Ishikawa (cell line): ENCODE results near the gene MPL.

Experiments used
- CEBPB ChIP-seq: IDR thresholded peaks from 2 replicates; pipeline ENCODE4 v1.6.1; 2012
- CREB1 ChIP-seq: IDR thresholded peaks from 2 replicates; pipeline ENCODE4 v1.6.1; 2012; ENCODE audit warnings: low read depth
- EGR1 ChIP-seq: IDR thresholded peaks from 2 replicates; pipeline ENCODE4 v1.6.1; 2012
- EP300 ChIP-seq: IDR thresholded peaks from 2 replicates; pipeline ENCODE4 v1.6.1; 2012; ENCODE audit warnings: borderline replicate concordance
- FOXM1 ChIP-seq: IDR thresholded peaks from 2 replicates; pipeline ENCODE4 v1.6.1; 2012; ENCODE audit warnings: low read depth, borderline replicate concordance
- MAX ChIP-seq: IDR thresholded peaks from 2 replicates; pipeline ENCODE4 v1.6.1; 2012
- NFIC ChIP-seq: IDR thresholded peaks from 2 replicates; pipeline ENCODE4 v1.6.1; 2012
- RAD21 ChIP-seq: IDR thresholded peaks from 2 replicates; pipeline ENCODE4 v1.6.1; 2012; ENCODE audit warnings: low read depth
- REST ChIP-seq: IDR thresholded peaks from 2 replicates; pipeline ENCODE4 v1.6.1; 2012; ENCODE audit warnings: low read depth, mild to moderate bottlenecking
- TAF1 ChIP-seq: IDR thresholded peaks from 2 replicates; pipeline ENCODE4 v1.6.1; 2012; ENCODE audit warnings: low read depth, mild to moderate bottlenecking
- TCF12 ChIP-seq: IDR thresholded peaks from 2 replicates; pipeline ENCODE4 v1.6.1; 2012; ENCODE audit warnings: low read depth
- TEAD4 ChIP-seq: IDR thresholded peaks from 2 replicates; pipeline ENCODE4 v1.6.1; 2012
- USF1 ChIP-seq: IDR thresholded peaks from 2 replicates; pipeline ENCODE4 v1.6.1; 2012
- YY1 ChIP-seq: IDR thresholded peaks from 2 replicates; pipeline ENCODE4 v1.6.1; 2012; ENCODE audit warnings: low read depth
- ZBTB7A ChIP-seq: IDR thresholded peaks from 2 replicates; pipeline ENCODE4 v1.6.1; 2012; ENCODE audit warnings: low read depth

Gene MPL

GRCh38 chr1:43392702-43393101, 55.1 kb downstream of the MPL start:
- TF ChIP-seq ZBTB7A (no peak), TCF12 (no peak), FOXM1 (no peak), CREB1 (no peak), REST (no peak), MAX (no peak), NFIC (no peak), YY1 (no peak), TAF1 (no peak), USF1 (no peak), RAD21 (no peak), TEAD4 (no peak), EGR1 (no peak), CEBPB (no peak), EP300 (no peak)

- no peak for TF ChIP-seq NFIC
- no peak for TF ChIP-seq USF1
- no peak for TF ChIP-seq FOXM1
These were observed 57.9 kb downstream of the MPL start for GRCh38 chr1:43395523-43395922.

- TF ChIP-seq TEAD4 (no peak), EGR1 (no peak), NFIC (no peak), TCF12 (no peak), MAX (no peak)
These were observed 58.4 kb downstream of the MPL start for GRCh38 chr1:43396059-43396458.

GRCh38 chr1:43398227-43398626, 60.6 kb downstream of the MPL start:
- TF ChIP-seq CEBPB (no peak), TEAD4 (no peak)

- no peak for TF ChIP-seq ZBTB7A
- TF ChIP-seq NFIC: no peak
- TF ChIP-seq FOXM1: no peak
- no peak for TF ChIP-seq CREB1
These were observed 64.7 kb downstream of the MPL start for GRCh38 chr1:43402089-43402865.
